ENCODE data around the gene ATG9A.

ATG9A gene

GRCh38 chr2:219221957-219222518 lies 7.4 kb downstream of the ATG9A start:
- DNase-seq (ENCODE audit: low spot score) = peak; percentile 61

- peak; percentile 45 for DNase-seq (ENCODE audit: low spot score)
Observed at GRCh38 chr2:219220652-219221402, 8.6 kb downstream of the ATG9A start.

- DNase-seq (ENCODE audit: low spot score) = peak; percentile 58
Observed at GRCh38 chr2:219219784-219220532, 9.5 kb downstream of the ATG9A start.

- peak; percentile 99 for DNase-seq (ENCODE audit: low spot score)
Observed at GRCh38 chr2:219218732-219219701, 10.4 kb downstream of the ATG9A start, which contains the start of gene ABCB6. ABCB6 (minus strand) TSS chr2:219218958; CDS start chr2:219218673, 285 bp downstream.

DNA sequence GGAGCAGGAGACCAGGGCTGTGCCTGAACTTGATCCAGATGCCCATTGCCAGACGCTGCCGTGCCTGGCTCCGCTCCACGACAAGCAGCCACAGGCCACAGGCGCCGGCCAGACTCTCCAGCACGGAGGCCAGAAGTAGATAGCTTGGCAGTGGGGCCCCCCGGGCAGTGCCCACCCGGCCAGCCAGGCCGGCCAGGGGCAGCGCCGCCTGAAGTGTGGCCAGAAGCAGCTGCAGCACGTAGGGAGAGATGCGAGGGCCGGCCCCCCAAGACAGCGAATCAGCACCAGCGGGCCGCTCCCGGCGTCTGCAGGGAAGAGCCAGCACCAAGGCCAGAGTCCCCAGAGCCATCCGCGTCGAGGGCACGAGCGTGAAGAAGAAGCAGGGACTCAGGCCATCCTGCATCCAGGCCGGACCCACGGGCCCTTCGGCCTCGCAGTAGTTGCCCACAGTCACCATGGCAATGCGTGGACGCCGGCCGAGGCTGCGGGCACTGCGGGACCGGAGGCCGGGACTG lies 11.2 kb downstream of the ATG9A start:
- no peak for DNase-seq (ENCODE audit: low spot score)

- no peak for DNase-seq (ENCODE audit: low spot score)
Observed at GRCh38 chr2:219216535-219216915, 12.9 kb downstream of the ATG9A start.

DNA sequence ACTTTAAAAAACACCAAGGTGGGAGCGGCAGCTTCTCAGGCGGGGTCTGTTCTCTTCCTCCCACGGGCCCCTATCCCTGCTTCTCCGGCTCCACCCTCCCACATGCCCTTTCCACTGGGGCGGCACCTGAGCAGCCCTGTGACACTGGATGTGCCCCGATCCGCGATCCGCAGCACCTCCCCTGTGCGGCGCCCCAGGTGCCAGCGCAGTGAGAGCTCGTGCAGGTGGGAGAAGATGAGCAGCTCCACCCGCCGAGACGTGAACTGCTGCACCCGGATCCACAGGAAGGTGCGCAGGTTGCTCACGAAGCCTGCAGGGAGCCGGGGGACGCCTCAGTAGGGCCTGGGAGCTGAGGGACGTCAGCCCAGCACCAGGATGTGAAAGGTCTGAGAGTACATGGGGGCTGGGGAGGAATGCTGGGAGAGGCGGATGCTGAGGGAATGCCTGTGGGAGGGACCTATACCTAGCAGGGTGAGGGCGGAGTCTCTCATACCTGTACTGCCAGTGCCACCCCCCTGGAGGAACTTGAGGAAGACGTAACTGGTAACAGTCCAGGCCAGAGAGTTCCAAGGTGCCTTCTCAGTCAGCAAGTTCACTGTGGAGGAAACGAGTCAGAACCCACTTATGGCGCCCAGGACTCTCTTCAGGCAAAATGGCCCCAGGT lies 13.4 kb downstream of the ATG9A start:
- DNase-seq (ENCODE audit: low spot score) = peak; percentile 58

- DNase-seq (ENCODE audit: low spot score) = peak; percentile 62
Observed at GRCh38 chr2:219214786-219215185, 14.7 kb downstream of the ATG9A start.

DNA sequence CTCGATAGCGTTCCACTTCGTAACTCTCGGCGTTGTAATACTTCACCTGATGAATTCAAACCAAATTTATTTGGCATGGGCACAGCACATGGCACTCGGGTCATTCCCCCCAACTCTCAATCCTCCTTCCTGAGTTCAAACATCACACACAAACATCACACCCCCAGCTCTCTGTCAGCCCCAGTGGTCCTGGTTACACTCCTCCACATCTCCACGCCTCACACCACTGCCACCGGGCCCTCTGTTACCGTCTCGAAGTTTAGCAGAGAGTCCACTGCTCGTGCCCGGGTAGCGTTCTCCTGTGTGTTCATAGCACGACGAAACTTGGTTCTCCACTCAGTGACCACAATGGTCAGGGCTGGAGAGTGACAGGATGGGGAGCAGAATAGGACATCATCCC lies 15.3 kb downstream of the ATG9A start:
- no peak for DNase-seq (ENCODE audit: low spot score)

GRCh38 chr2:219213486-219214071 lies 15.9 kb downstream of the ATG9A start:
- DNase-seq (ENCODE audit: low spot score) = no peak

DNA sequence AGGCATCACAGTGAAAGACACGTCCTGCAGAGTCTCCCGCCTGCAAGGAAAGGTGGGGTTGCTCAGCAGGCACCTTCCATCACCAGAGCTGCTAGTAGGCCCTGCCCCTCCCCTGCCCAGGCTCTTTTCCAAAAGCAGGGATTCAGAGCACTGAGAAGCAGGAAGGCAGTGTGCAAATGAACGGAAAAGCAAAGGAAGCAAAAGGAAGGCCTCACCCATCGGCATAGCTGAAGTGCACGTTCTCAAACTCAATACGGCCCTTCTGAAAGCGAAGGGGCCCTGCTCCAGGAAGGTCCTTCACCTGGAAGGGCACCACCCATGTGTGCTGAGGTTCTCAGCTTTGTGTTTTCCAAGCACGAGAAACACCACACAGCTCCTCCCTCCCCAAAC lies 16.4 kb downstream of the ATG9A start:
- DNase-seq (ENCODE audit: low spot score) = peak; percentile 45

DNA sequence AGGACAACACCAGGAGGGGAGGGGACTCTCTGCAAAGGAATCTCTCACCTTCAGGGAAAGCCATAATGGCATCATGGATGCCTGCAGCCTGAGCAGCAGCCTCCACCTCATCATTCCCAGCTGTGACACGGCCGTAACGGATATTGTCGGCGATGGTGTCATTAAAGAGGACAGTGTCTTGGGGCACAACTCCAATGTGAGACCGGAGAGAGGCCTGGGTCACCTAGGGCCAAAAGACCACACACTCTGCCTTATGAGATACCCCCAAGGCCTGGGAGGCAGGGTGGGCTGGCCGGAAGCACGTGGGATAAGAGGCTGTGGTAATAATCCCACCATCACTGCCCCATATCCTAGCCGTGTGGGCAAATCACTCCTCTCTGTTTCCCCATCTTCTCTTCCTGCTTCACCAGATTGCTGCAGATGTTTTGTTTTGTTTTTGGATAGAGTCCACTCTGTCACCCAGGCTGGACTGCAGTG lies 18.5 kb downstream of the ATG9A start:
- DNase-seq (ENCODE audit: low spot score) = no peak

GRCh38 chr2:219210196-219210885 lies 19.1 kb downstream of the ATG9A start:
- DNase-seq (ENCODE audit: low spot score) = no peak

DNA sequence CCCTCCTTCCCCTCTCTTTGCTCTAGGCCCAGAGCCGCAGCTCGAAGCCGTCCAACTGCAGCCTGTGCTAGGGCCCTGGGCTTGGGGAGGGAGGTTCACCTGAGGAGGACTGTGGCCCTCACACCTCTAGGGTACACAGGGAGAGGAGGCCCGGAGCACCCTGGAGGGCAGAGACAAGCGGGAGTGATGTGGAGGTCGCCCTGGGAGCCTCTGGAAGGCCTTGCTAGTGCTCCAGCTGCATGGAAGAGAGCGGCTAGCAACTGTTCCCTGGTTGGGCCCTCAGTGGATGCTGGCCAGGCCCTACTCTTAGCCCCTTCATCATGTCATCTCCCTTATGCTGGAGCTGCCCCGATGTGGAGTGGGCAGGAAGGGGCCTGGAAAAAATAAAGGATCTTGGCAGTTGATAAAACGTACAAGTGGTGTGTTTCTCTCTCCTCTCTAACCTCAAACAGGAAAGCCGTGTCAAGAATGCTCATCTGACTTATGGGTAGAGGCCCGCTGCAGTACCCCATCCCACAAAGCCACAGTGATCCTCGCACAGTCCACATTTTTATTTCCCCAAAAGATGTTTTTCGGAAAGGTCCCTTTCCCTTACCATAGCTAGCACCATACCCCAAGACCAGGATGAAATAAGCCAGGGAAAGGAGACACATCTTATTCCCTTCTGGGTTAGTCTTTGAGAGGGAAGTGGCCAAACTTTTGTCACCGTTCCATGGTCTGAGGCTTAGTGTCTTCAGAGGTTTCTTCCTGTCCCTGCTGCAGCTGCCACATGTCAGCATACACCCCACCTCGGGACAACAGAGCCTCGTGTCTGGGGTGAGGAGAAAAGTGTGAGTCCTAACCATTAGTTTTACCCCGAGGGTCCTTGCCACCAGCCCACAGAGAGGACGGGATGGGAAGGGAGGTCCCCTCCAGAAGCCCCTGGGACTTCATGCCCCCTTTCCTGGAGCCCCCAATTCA lies 19.9 kb downstream of the ATG9A start:
- DNase-seq (ENCODE audit: low spot score) = no peak

- DNase-seq (ENCODE audit: low spot score) = no peak
Observed at GRCh38 chr2:219207884-219208740, 21.3 kb downstream of the ATG9A start.

DNA sequence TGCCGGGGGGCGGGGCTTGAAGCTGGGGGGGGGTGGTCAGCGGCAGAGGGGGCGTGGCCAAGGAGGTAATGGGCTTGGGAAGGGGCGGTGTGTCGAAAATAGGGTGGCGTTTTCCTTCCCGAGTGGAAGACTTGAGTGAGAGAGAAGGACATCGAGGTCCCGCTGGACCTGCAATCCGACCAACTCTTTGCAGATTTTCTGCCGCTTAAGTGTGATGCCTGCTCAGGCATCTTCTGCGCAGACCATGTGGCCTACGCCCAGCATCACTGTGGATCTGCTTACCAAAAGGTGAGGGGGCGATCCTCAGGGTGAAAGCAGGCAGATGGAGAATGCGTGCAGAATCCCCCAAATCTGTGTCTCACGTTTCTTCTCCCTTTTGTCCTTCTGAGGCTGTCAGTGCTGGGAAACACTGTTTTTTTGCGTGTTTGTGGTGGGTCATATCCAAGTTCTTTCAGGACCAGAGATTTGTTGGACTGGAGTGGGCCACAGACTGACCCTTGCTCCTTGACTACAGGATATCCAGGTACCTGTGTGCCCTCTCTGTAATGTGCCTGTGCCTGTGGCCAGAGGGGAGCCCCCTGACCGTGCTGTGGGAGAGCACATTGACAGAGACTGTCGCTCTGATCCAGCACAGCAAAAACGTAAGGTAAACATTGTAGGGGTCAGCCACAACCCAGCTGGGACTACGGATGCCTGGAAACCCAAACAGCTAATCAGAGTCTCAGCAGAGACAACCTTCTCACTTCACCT lies 22.1 kb downstream of the ATG9A start:
- DNase-seq (ENCODE audit: low spot score) = no peak

Measured in left forelimb (tissue), 1 donor.